A549 (cell line): ENCODE data around the gene SIX2.

Experiments
- CTCF ChIP-seq: fragments of >200 bp; sonication (Bioruptor Twin); formaldehyde crosslinking; IDR thresholded peaks from 3 replicates; pipeline ENCODE4 v1.5.1; 2016
- EHMT2 ChIP-seq: fragments of 200-600 bp; sonication (generic); IDR thresholded peaks from 2 replicates; pipeline ENCODE4 v1.6.1; 2016; ENCODE audit warnings: antibody characterized with exemption, low read depth, mild to moderate bottlenecking, moderate library complexity
- EP300 ChIP-seq, 2 experiments: fragments of >200 bp; sonication (Bioruptor Twin); formaldehyde crosslinking; IDR thresholded peaks; 2 replicates in 1 of 2; 3 replicates in 1 of 2; pipeline ENCODE4 v1.6.1; 2016 to 2017
- JUNB ChIP-seq: fragments of >200 bp; sonication (Bioruptor Twin); formaldehyde crosslinking; IDR thresholded peaks from 2 replicates; pipeline ENCODE4 v1.6.1; 2016
- PBX3 ChIP-seq: IDR thresholded peaks from 2 replicates; pipeline ENCODE4 v1.6.1; 2012
- POLR2A ChIP-seq: IDR thresholded peaks from 2 replicates; pipeline ENCODE4 v1.6.1; 2012; ENCODE audit warnings: mild to moderate bottlenecking, low read length
- POLR2AphosphoS2 ChIP-seq: conservative IDR thresholded peaks from 2 replicates; pipeline ENCODE4 v1.6.1; 2012; ENCODE audit warnings: low read length, improper control_type of control experiment, inconsistent platforms
- RCOR1 ChIP-seq: fragments of 150-350 bp; IDR thresholded peaks from 2 replicates; pipeline ENCODE4 v1.6.1; 2014; ENCODE audit warnings: antibody characterized with exemption, low read length, low read depth
- REST ChIP-seq: fragments of 200-600 bp; sonication (generic); IDR thresholded peaks from 2 replicates; pipeline ENCODE4 v1.6.1; 2016; ENCODE audit warnings: antibody characterized with exemption, mild to moderate bottlenecking, moderate library complexity
- SREBF2 ChIP-seq: fragments of 450-650 bp; IDR thresholded peaks from 2 replicates; pipeline ENCODE4 v1.6.1; 2014; ENCODE audit warnings: mild to moderate bottlenecking, moderate library complexity
- TF ChIP-seq, protein P1 (sequence below): fragments of 250-450 bp; sonication (Bioruptor Pico); IDR thresholded peaks from 2 replicates; pipeline ENCODE4 v1.5.0; 2021; ENCODE audit warnings: mild to moderate bottlenecking, moderate library complexity, borderline replicate concordance
- TF ChIP-seq, protein P2 (sequence below): fragments of 450-650 bp; IDR thresholded peaks from 2 replicates; pipeline ENCODE4 v1.6.1; 2014; ENCODE audit warnings: antibody characterized with exemption

GRCh38 chr2:45044916-45045315, 35.7 kb upstream of the SIX2 start:
- no peak for TF ChIP-seq EP300 (IDR thresholded peaks at IDR 0.05)
- TF ChIP-seq SREBF2, result no peak
- no peak for TF ChIP-seq CTCF
- no peak for TF ChIP-seq REST
- no peak for TF ChIP-seq POLR2A
- no peak for TF ChIP-seq EHMT2
- no peak for TF ChIP-seq PBX3
- no peak for TF ChIP-seq RCOR1
- TF ChIP-seq, protein P1, sequence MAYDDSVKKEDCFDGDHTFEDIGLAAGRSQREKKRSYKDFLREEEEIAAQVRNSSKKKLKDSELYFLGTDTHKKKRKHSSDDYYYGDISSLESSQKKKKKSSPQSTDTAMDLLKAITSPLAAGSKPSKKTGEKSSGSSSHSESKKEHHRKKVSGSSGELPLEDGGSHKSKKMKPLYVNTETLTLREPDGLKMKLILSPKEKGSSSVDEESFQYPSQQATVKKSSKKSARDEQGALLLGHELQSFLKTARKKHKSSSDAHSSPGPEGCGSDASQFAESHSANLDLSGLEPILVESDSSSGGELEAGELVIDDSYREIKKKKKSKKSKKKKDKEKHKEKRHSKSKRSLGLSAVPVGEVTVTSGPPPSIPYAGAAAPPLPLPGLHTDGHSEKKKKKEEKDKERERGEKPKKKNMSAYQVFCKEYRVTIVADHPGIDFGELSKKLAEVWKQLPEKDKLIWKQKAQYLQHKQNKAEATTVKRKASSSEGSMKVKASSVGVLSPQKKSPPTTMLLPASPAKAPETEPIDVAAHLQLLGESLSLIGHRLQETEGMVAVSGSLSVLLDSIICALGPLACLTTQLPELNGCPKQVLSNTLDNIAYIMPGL (CRISPR knock-in tag), result no peak
- no peak for TF ChIP-seq JUNB
- no peak for TF ChIP-seq POLR2AphosphoS2
- TF ChIP-seq, protein P2, sequence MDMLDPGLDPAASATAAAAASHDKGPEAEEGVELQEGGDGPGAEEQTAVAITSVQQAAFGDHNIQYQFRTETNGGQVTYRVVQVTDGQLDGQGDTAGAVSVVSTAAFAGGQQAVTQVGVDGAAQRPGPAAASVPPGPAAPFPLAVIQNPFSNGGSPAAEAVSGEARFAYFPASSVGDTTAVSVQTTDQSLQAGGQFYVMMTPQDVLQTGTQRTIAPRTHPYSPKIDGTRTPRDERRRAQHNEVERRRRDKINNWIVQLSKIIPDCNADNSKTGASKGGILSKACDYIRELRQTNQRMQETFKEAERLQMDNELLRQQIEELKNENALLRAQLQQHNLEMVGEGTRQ, result no peak
